ENCODE results near the gene NFIL3.
A peak's percentile ranks its signal among the peaks of the same experiment; 100 is the strongest.

DNA sequence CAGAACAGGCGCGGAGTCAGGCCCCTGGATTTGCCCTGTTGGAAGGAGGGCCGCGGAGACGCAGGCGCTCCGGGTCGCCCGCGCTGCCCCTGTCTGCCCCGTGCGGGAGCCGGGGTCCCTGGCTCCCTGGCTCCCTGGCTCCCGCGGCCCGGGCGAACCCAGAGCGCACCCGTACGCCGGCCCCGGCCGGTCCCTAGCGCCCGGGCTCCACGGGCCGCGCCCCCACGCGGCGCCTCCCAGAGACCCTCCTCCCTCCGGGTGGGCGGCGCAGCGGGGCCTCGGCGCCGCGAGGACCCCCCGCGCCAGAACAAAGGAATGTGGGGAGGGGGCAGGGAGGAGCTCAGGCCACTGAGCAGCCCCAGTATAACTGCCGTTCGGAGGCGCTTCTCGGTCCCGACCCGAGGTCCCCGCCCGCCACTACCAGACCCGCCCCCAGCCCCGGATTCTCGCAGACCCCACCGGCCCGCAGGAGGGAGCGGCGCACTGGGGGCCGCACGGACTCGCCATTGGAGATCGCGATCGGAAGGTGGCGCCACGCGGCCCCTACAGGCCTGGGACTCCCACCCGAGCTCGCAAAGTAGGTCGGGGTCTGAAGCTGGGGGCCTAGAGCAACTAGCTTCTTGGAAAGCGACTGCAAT is 2.4 kb downstream of the NFIL3 start:
- TF ChIP-seq RAD21 (conservative IDR thresholded peaks at IDR 0.05) (peak; percentile 26), EZH2 (IDR thresholded peaks at IDR 0.05; ENCODE audit: borderline replicate concordance, insufficient read depth, low read length, poor library complexity, severe bottlenecking) (no peak)
- TF ChIP-seq, protein P1, sequence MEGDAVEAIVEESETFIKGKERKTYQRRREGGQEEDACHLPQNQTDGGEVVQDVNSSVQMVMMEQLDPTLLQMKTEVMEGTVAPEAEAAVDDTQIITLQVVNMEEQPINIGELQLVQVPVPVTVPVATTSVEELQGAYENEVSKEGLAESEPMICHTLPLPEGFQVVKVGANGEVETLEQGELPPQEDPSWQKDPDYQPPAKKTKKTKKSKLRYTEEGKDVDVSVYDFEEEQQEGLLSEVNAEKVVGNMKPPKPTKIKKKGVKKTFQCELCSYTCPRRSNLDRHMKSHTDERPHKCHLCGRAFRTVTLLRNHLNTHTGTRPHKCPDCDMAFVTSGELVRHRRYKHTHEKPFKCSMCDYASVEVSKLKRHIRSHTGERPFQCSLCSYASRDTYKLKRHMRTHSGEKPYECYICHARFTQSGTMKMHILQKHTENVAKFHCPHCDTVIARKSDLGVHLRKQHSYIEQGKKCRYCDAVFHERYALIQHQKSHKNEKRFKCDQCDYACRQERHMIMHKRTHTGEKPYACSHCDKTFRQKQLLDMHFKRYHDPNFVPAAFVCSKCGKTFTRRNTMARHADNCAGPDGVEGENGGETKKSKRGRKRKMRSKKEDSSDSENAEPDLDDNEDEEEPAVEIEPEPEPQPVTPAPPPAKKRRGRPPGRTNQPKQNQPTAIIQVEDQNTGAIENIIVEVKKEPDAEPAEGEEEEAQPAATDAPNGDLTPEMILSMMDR (IDR thresholded peaks at IDR 0.05; ENCODE audit: poor library complexity, severe bottlenecking): peak; percentile 62
